ENCODE measurements around the gene ANKHD1. TPM values are rescaled to one million over a fixed set of nuclear protein-coding genes. Genes with fewer than 3 reads are reported as not detected.
A peak's percentile ranks its signal among the peaks of the same experiment; 100 is the strongest.

The ANKHD1 gene
- total and polyA plus RNA-seq, 12 donors = 26.6 to 77.9 (median 67.5) TPM

DNA sequence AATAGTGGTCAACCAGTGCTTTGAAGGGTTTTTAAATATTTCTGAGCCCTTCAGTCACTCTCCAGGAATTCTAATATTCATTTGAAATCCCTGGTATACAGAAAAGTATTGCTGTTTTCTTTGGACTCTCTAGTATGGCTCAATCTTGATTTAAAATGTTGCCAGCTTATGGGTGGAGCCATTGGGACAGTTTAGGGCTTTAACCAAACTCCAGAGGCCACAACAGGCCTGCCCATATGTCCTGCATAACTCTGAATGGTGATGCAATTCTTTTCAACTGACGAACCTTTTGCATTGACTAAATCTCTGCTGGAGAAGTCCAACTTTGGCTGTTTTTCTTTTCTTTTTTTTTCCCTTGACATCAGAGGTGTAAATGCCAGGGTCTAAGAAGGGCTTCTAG, 10.3 kb upstream of the ANKHD1 start:
- DNase-seq (no peak), ATAC-seq (peak in 1 of 8 donors; percentile 39)
- TF ChIP-seq, protein P1, sequence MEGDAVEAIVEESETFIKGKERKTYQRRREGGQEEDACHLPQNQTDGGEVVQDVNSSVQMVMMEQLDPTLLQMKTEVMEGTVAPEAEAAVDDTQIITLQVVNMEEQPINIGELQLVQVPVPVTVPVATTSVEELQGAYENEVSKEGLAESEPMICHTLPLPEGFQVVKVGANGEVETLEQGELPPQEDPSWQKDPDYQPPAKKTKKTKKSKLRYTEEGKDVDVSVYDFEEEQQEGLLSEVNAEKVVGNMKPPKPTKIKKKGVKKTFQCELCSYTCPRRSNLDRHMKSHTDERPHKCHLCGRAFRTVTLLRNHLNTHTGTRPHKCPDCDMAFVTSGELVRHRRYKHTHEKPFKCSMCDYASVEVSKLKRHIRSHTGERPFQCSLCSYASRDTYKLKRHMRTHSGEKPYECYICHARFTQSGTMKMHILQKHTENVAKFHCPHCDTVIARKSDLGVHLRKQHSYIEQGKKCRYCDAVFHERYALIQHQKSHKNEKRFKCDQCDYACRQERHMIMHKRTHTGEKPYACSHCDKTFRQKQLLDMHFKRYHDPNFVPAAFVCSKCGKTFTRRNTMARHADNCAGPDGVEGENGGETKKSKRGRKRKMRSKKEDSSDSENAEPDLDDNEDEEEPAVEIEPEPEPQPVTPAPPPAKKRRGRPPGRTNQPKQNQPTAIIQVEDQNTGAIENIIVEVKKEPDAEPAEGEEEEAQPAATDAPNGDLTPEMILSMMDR (IDR thresholded peaks at IDR 0.05) = no peak
- 87 to 95% methylated on average over 1 of the region's 1 CpG for WGBS, 2 donors
- Histone ChIP-seq H3K4me3 (no peak overlapping the region), H3K36me3 (peaks cover 0 to 11% (median 0%) of the 10 kb centered on the region in 9 donors), H3K27ac (no peak overlapping the region), H3K4me1 (no peaks in the 10 kb centered on the region), H3K27me3 (no peaks in the 10 kb centered on the region), H3K9me3 (no peaks in the 10 kb centered on the region)
- intact Hi-C loops (cut with DNase I) = no loop called here

DNA sequence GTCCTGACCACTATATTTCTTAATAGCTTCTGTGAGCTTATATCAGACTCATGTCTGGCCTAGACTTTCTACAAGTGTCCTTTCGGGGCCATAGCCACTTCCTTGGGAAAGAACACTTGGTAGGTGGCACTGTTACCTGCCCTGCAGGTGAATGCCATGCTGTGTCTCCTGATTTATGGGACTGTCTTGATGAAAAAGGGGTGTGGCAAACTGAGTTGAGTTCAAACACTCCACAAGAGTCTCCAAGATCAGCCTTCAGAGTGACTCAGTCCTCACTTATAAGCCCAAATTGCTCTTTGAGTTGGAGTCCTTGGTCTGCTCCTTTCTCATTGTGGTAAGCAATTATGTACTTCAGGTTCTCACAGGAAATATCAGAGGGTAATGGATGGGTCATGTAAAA, 9.9 kb upstream of the ANKHD1 start:
- Histone ChIP-seq H3K27ac (no peak overlapping the region), H3K4me1 (no peaks in the 10 kb centered on the region), H3K9me3 (no peaks in the 10 kb centered on the region), H3K36me3 (peaks cover 0 to 11% (median 0%) of the 10 kb centered on the region in 9 donors), H3K27me3 (no peaks in the 10 kb centered on the region), H3K4me3 (no peak overlapping the region)
- DNase-seq = no peak
- TF ChIP-seq, protein P1 (IDR thresholded peaks at IDR 0.05) = no peak
- 100% methylated on average over 1 of the region's 1 CpG for WGBS, 2 donors
- no peak for ATAC-seq
- intact Hi-C loops (cut with DNase I) = no loop called here

DNA sequence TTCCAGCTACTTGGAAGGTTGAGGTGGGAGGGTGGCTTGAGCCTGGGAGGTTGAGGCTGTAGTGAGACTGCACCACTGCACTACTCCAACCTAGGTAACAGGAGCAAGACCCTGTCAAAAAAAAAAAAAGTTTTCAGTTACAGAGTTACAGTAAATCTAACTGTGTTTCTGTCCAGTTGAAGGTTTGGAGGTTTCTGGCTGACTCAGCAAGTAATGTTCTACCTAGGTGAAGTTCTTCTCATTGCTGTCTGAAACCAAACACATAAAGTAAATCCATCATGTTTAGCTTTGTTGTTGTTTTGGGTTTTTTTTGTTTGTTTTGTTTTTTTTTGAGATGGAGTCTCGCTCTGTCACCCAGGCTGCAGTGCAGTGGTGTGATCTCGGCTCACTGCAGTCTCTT, 7.9 kb upstream of the ANKHD1 start:
- Histone ChIP-seq H3K4me3 (no peak overlapping the region), H3K9me3 (no peaks in the 10 kb centered on the region), H3K27me3 (no peaks in the 10 kb centered on the region), H3K4me1 (no peaks in the 10 kb centered on the region), H3K27ac (no peak overlapping the region), H3K36me3 (peaks cover 0 to 11% (median 0%) of the 10 kb centered on the region in 9 donors)
- intact Hi-C loops (cut with DNase I) = no loop called here
- TF ChIP-seq, protein P1 (IDR thresholded peaks at IDR 0.05) = no peak
- WGBS, 2 donors = 94 to 99% methylated on average over 2 of the region's 2 CpGs
- ATAC-seq (no peak), DNase-seq (no peak)

DNA sequence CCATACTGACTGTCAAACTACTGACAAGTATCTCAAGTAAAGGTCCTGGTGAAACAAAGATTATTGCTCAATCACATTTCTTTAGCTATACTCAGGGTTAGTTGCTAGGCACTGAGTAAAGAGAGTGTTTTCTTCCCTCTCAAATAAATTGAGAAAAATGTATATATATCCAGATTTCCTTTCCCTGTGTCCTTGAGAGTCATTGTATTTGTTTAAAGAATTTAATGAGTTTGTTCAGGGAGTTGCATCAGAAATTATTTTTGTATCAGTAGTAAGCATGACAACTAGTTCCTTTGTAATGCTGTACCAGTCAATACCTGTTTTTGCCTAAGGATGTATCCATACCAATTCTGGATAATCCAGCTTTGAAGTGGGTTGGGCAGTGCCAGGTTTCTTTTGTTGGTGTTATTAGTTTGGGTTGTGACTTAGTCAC, 3.2 kb upstream of the ANKHD1 start:
- TF ChIP-seq, protein P1 (IDR thresholded peaks at IDR 0.05) = no peak
- DNase-seq = no peak
- no peaks in the 10 kb centered on the region for H3K27me3 ChIP-seq
- no peak for ATAC-seq
- no peaks in the 10 kb centered on the region for H3K9me3 ChIP-seq
- H3K4me3 ChIP-seq = no peak overlapping the region
- H3K36me3 ChIP-seq = peaks cover 0 to under 1% (median 0%) of the 10 kb centered on the region in 9 donors
- H3K4me1 ChIP-seq = peaks cover 3 to 24% (median 15%) of the 10 kb centered on the region in 9 donors
- intact Hi-C loops (cut with DNase I) = no loop called here
- no peak overlapping the region for H3K27ac ChIP-seq
